ENCODE measurements around the gene TRIM58. TPM values are rescaled to one million over a fixed set of nuclear protein-coding genes. Genes with fewer than 3 reads are reported as not detected.

TRIM58 gene
- polyA plus RNA-seq, 3 donors = 0.43 to 0.83 (median 0.68) TPM

- no peak within 1 kb of the TSS for H2AFZ ChIP-seq (ENCODE audit: insufficient read depth, low read depth, low read length, poor library complexity, severe bottlenecking)
- WGBS (ENCODE audit: insufficient coverage) = 0% methylated on average over 1 of the region's 2 CpGs
- Mint-ChIP-seq H3K27ac (peak within 1 kb of the TSS in 1 of 7 donors; percentile 43), H3K4me3 (no peak within 1 kb of the TSS), H3K9me3 (peaks cover 0 to 28% (median 0%) of the 10 kb centered on the region in 7 donors), H3K36me3 (peaks cover 0 to 2% of the 10 kb centered on the region in 2 donors), H3K27me3 (ENCODE audit: low read depth in 3 of 3) (peaks cover 0 to 2% (median 0%) of the 10 kb centered on the region in 3 donors), H3K4me1 (no peaks in the 10 kb centered on the region)
- H3K4me3 ChIP-seq (replicated peaks in 1 of 3; ENCODE audit: low read depth in 2 of 3, low read length in 3 of 3) = no peak within 1 kb of the TSS
- H4K20me1 ChIP-seq (ENCODE audit: insufficient read depth, low read length) = no peaks in the 10 kb centered on the region
- H3K4me2 ChIP-seq (replicated peaks; ENCODE audit: extremely low read depth, low read length, poor library complexity, severe bottlenecking) = no peak within 1 kb of the TSS
- H3K27ac ChIP-seq (ENCODE audit: low read depth in 1 of 2, low read length in 2 of 2) = no peak within 1 kb of the TSS
- no peak for TF ChIP-seq CTCF (IDR thresholded peaks at IDR 0.05)
- no peak within 1 kb of the TSS for H3K9ac ChIP-seq (ENCODE audit: insufficient read depth, low read length, poor library complexity, severe bottlenecking)
- H3K9me3 ChIP-seq (replicated peaks in 1 of 2; ENCODE audit: control insufficient read depth in 1 of 2, insufficient read depth in 1 of 2, low read length in 2 of 2) = peaks cover 0 to 23% of the 10 kb centered on the region in 2 donors
- no peak for DNase-seq
- no peaks in the 10 kb centered on the region for H3K4me1 ChIP-seq (ENCODE audit: control insufficient read depth in 1 of 2, insufficient read depth in 2 of 2, low read length in 2 of 2)
- intact Hi-C loops (cut with micrococcal nuclease) = no loop called here
- H3K79me2 ChIP-seq (ENCODE audit: insufficient read depth, low read length) = no peaks in the 10 kb centered on the region
- H3K36me3 ChIP-seq (replicated peaks in 1 of 2; ENCODE audit: control insufficient read depth in 1 of 2, insufficient read depth in 2 of 2, low read length in 2 of 2) = no peaks in the 10 kb centered on the region
- H3K27me3 ChIP-seq (ENCODE audit: control insufficient read depth in 2 of 2, insufficient read depth in 2 of 2, low read length in 2 of 2) = no peaks in the 10 kb centered on the region
Measured at GRCh38 chr1:247895163-247895637, 38.2 kb downstream of the TRIM58 start, which contains the start of gene OR2W3. Gene OR2W3 (plus strand): TSS chr1:247895587. CDS start chr1:247895587, 0 bp downstream.

GRCh38 chr1:247895976-247896375 is 39.0 kb downstream of the TRIM58 start:
- no peak overlapping the region for H3K27ac Mint-ChIP-seq
- Histone ChIP-seq H3K4me3 (replicated peaks in 1 of 3; ENCODE audit: low read depth in 2 of 3, low read length in 3 of 3) (no peak overlapping the region), H4K20me1 (ENCODE audit: insufficient read depth, low read length) (no peaks in the 10 kb centered on the region), H3K9ac (ENCODE audit: insufficient read depth, low read length, poor library complexity, severe bottlenecking) (no peak overlapping the region), H3K27ac (ENCODE audit: low read depth in 1 of 2, low read length in 2 of 2) (no peak overlapping the region), H3K36me3 (replicated peaks in 1 of 2; ENCODE audit: control insufficient read depth in 1 of 2, insufficient read depth in 2 of 2, low read length in 2 of 2) (no peaks in the 10 kb centered on the region), H3K79me2 (ENCODE audit: insufficient read depth, low read length) (no peaks in the 10 kb centered on the region), H2AFZ (ENCODE audit: insufficient read depth, low read depth, low read length, poor library complexity, severe bottlenecking) (no peak overlapping the region), H3K4me2 (replicated peaks; ENCODE audit: extremely low read depth, low read length, poor library complexity, severe bottlenecking) (no peak overlapping the region), H3K4me1 (ENCODE audit: control insufficient read depth in 1 of 2, insufficient read depth in 2 of 2, low read length in 2 of 2) (no peaks in the 10 kb centered on the region), H3K9me3 (replicated peaks in 1 of 2; ENCODE audit: control insufficient read depth in 1 of 2, insufficient read depth in 1 of 2, low read length in 2 of 2) (peaks cover 0 to 23% of the 10 kb centered on the region in 2 donors), H3K27me3 (ENCODE audit: control insufficient read depth in 2 of 2, insufficient read depth in 2 of 2, low read length in 2 of 2) (no peaks in the 10 kb centered on the region)
- intact Hi-C loops (cut with micrococcal nuclease) = no loop called here
- no peak for TF ChIP-seq CTCF (IDR thresholded peaks at IDR 0.05)
- WGBS (ENCODE audit: insufficient coverage) = 85% methylated on average over 14 of the region's 14 CpGs
- H3K9me3 Mint-ChIP-seq = peaks cover 0 to 28% (median 0%) of the 10 kb centered on the region in 7 donors
- no peaks in the 10 kb centered on the region for H3K4me1 Mint-ChIP-seq
- DNase-seq = no peak
- no peak overlapping the region for H3K4me3 Mint-ChIP-seq
- peaks cover 0 to 2% of the 10 kb centered on the region in 2 donors for H3K36me3 Mint-ChIP-seq
- peaks cover 0 to 2% (median 0%) of the 10 kb centered on the region in 3 donors for H3K27me3 Mint-ChIP-seq (ENCODE audit: low read depth in 3 of 3)

Measured in CD14-positive monocyte (primary cell).